Neural progenitor cell (in vitro differentiated cells): ENCODE measurements around the gene NEURL4. TPM values are rescaled to one million over a fixed set of nuclear protein-coding genes. Genes with fewer than 3 reads are reported as not detected.
"Not testable (repeated sequence)": the region's sequence is repeated elsewhere in the genome, so short reads cannot be mapped to it uniquely, and the experiment has no call there.

Experiments
- DNase-seq: peaks from one replicate; pipeline ENCODE4 v3.0.0-alpha.2; 2016; ENCODE audit warnings: low spot score
- H2AFZ ChIP-seq: fragments of 200-600 bp; sonication (generic); replicated peaks from 2 replicates; pipeline ENCODE4 v1.6.1; 2016; ENCODE audit warnings: antibody characterized with exemption
- H3F3A ChIP-seq: fragments of 200-600 bp; sonication (generic); 2 replicates; pipeline ENCODE4 v1.6.1; 2016; ENCODE audit warnings: antibody characterized with exemption, low read depth
- H3K27ac ChIP-seq: fragments of 200-600 bp; sonication (generic); 2 replicates; pipeline ENCODE4 v1.5.1; 2016; ENCODE audit warnings: mild to moderate bottlenecking
- H3K27me3 ChIP-seq: fragments of 200-600 bp; sonication (generic); 2 replicates; pipeline ENCODE4 v1.6.1; 2016; ENCODE audit warnings: mild to moderate bottlenecking, moderate library complexity
- H3K36me3 ChIP-seq: fragments of 200-600 bp; sonication (generic); 2 replicates; pipeline ENCODE4 v1.5.1; 2016
- H3K4me1 ChIP-seq: fragments of 200-600 bp; sonication (generic); 2 replicates; pipeline ENCODE4 v1.6.1; 2016; ENCODE audit warnings: mixed run types
- H3K4me2 ChIP-seq: fragments of 200-600 bp; sonication (generic); 2 replicates; pipeline ENCODE4 v1.6.1; 2016
- H3K4me3 ChIP-seq: fragments of 200-600 bp; sonication (generic); 2 replicates; pipeline ENCODE4 v1.5.1; 2016
- H3K79me2 ChIP-seq: fragments of 200-600 bp; sonication (generic); 2 replicates; pipeline ENCODE4 v1.6.1; 2016; ENCODE audit warnings: low read depth
- H3K9ac ChIP-seq: fragments of 200-600 bp; sonication (generic); 2 replicates; pipeline ENCODE4 v1.6.1; 2016
- H3K9me3 ChIP-seq: fragments of 200-600 bp; sonication (generic); 2 replicates; pipeline ENCODE4 v1.5.1; 2016; ENCODE audit warnings: low read depth
- H4K20me1 ChIP-seq: fragments of 200-600 bp; sonication (generic); 2 replicates; pipeline ENCODE4 v1.6.1; 2016; ENCODE audit warnings: low read depth
- H3K27ac Mint-ChIP-seq: 3 replicates; pipeline ENCODE4 v1.8.0; 2021; ENCODE audit warnings: mixed read lengths
- H3K27me3 Mint-ChIP-seq: 2 replicates; pipeline ENCODE4 v1.8.0; 2022; ENCODE audit warnings: low read depth, mild to moderate bottlenecking, inconsistent platforms, moderate library complexity, mixed read lengths; ENCODE audit not compliant: insufficient read depth
- H3K36me3 Mint-ChIP-seq: 3 replicates; pipeline ENCODE4 v1.8.0; 2021; ENCODE audit warnings: mixed read lengths
- H3K4me1 Mint-ChIP-seq: 3 replicates; pipeline ENCODE4 v1.8.0; 2021; ENCODE audit warnings: mixed read lengths
- H3K4me3 Mint-ChIP-seq: 3 replicates; pipeline ENCODE4 v1.8.0; 2021; ENCODE audit warnings: mild to moderate bottlenecking, moderate library complexity, mixed read lengths
- H3K9me3 Mint-ChIP-seq: 3 replicates; pipeline ENCODE4 v1.8.0; 2020; ENCODE audit warnings: mixed read lengths
- EZH2 ChIP-seq: fragments of 200-600 bp; sonication (generic); IDR thresholded peaks from 2 replicates; pipeline ENCODE4 v1.6.1; 2017; ENCODE audit warnings: antibody characterized with exemption, mild to moderate bottlenecking, moderate library complexity
- EZH2phosphoT487 ChIP-seq: fragments of 200-600 bp; sonication (generic); IDR thresholded peaks from 2 replicates; pipeline ENCODE4 v1.6.1; 2017; ENCODE audit warnings: antibody characterized with exemption
- total RNA-seq: library from RNA; depleted of rRNA; stranded (reverse); fragments of >200 nt; gene quantifications from 2 replicates; pipeline ENCODE4 v1.2.3, GENCODE V29; 2015; ENCODE audit warnings: low replicate concordance
- TF ChIP-seq, protein P1 (sequence below): fragments of 200-600 bp; sonication (generic); IDR thresholded peaks from 2 replicates; pipeline ENCODE4 v1.5.1; 2017; ENCODE audit warnings: antibody characterized with exemption, mild to moderate bottlenecking

Gene NEURL4
- total RNA-seq, 1 donor from 2014 or later: 5.1 TPM

DNA sequence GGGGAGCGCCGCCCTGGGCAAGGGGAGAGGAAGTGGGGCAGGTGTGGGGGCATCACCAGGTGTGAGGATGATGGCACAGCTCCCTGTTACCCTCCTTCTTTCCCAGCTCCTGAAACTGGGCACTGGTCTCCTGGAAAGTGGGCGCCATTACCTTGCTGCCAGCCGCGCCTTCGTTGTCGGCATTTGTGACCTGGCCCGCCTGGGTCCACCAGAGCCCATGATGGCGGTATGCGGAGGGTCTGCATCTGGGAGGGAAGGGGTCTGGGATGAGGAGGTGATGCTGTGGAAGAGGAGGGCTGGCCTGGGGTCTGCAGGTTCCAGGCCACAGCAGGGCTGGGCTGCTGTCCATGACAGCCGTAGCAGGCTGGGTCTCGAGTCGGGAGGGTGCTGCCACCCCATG lies 12.7 kb upstream of the NEURL4 start:
- Histone ChIP-seq H3K9me3 (no peaks in the 10 kb centered on the region), H3K4me3 (no peak overlapping the region), H3F3A (peaks cover 17% of the 10 kb centered on the region), H2AFZ (no peak overlapping the region), H3K9ac (no peak overlapping the region), H3K79me2 (no peaks in the 10 kb centered on the region), H3K27ac (no peak overlapping the region), H3K27me3 (no peaks in the 10 kb centered on the region), H3K36me3 (no peaks in the 10 kb centered on the region), H3K4me1 (peaks cover 2% of the 10 kb centered on the region), H3K4me2 (no peak overlapping the region), H4K20me1 (no peaks in the 10 kb centered on the region)
- TF ChIP-seq EZH2phosphoT487 (no peak), EZH2 (no peak)
- TF ChIP-seq, protein P1, sequence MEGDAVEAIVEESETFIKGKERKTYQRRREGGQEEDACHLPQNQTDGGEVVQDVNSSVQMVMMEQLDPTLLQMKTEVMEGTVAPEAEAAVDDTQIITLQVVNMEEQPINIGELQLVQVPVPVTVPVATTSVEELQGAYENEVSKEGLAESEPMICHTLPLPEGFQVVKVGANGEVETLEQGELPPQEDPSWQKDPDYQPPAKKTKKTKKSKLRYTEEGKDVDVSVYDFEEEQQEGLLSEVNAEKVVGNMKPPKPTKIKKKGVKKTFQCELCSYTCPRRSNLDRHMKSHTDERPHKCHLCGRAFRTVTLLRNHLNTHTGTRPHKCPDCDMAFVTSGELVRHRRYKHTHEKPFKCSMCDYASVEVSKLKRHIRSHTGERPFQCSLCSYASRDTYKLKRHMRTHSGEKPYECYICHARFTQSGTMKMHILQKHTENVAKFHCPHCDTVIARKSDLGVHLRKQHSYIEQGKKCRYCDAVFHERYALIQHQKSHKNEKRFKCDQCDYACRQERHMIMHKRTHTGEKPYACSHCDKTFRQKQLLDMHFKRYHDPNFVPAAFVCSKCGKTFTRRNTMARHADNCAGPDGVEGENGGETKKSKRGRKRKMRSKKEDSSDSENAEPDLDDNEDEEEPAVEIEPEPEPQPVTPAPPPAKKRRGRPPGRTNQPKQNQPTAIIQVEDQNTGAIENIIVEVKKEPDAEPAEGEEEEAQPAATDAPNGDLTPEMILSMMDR: no peak
- no peaks in the 10 kb centered on the region for H3K36me3 Mint-ChIP-seq
- H3K27ac Mint-ChIP-seq: no peak overlapping the region
- peaks cover 8% of the 10 kb centered on the region for H3K4me1 Mint-ChIP-seq
- DNase-seq: no peak
- H3K9me3 Mint-ChIP-seq: no peaks in the 10 kb centered on the region
- peaks cover 7% of the 10 kb centered on the region for H3K27me3 Mint-ChIP-seq
- no peak overlapping the region for H3K4me3 Mint-ChIP-seq

DNA sequence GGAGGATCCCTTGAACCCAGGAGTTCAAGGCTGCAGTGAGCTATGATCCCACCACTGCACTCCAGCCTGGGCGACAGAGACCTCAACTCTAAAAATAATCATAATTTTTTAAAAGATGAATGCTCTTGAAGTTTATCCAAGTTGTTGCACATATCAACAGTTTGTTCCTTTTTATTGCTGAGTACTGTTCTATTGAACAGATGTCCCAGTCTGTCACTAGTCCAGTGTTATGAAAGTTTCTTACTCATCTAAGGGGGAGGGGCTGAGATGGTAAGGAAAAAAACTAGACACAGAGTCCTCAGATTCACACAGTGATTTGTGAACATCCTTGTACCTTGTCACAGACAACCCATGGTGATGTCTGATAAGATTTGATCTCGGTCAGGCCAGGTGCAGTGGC lies 11.0 kb upstream of the NEURL4 start:
- TF ChIP-seq, protein P1: no peak
- TF ChIP-seq EZH2 (no peak), EZH2phosphoT487 (no peak)
- Histone ChIP-seq H3K4me2 (no peak overlapping the region), H3F3A (peaks cover 12% of the 10 kb centered on the region), H3K27ac (no peak overlapping the region), H3K36me3 (no peaks in the 10 kb centered on the region), H4K20me1 (no peaks in the 10 kb centered on the region), H2AFZ (no peak overlapping the region), H3K4me3 (no peak overlapping the region), H3K4me1 (peaks cover 7% of the 10 kb centered on the region), H3K9me3 (no peaks in the 10 kb centered on the region), H3K79me2 (no peaks in the 10 kb centered on the region), H3K9ac (no peak overlapping the region), H3K27me3 (no peaks in the 10 kb centered on the region)
- Mint-ChIP-seq H3K27me3 (peaks cover 9% of the 10 kb centered on the region), H3K4me1 (peaks cover 7% of the 10 kb centered on the region), H3K36me3 (no peaks in the 10 kb centered on the region), H3K27ac (no peak overlapping the region), H3K4me3 (no peak overlapping the region), H3K9me3 (no peaks in the 10 kb centered on the region)
- no peak for DNase-seq

DNA sequence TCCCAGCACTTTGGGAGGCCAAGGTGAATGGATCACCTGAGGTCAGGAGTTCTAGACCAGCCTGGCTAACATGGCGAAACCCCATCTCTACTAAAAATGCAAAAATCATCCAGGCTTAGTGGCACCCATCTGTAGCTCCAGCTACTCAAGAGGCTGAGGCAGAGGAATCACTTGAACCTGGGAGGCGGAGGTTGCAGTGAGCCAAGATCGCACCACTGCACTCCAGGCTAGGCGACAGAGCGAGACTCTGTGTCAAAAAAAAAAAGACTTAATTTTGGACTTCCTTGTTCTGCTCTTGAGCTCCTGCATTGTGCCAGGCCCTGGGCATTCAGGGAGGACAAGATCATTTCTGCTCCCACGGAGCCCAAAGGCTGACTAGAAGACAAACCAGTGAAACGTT lies 8.5 kb upstream of the NEURL4 start:
- H3K4me1 ChIP-seq, H3K9ac ChIP-seq, H3K79me2 ChIP-seq, H3K27me3 Mint-ChIP-seq, H3K4me1 Mint-ChIP-seq, H3K36me3 Mint-ChIP-seq, H2AFZ ChIP-seq, DNase-seq, H4K20me1 ChIP-seq, H3K27ac ChIP-seq, H3K9me3 Mint-ChIP-seq, H3K4me3 ChIP-seq, H3K27me3 ChIP-seq, H3K4me2 ChIP-seq, H3K4me3 Mint-ChIP-seq, H3K9me3 ChIP-seq, H3K36me3 ChIP-seq, H3K27ac Mint-ChIP-seq: not testable (repeated sequence)
- peaks cover 12% of the 10 kb centered on the region for H3F3A ChIP-seq

DNA sequence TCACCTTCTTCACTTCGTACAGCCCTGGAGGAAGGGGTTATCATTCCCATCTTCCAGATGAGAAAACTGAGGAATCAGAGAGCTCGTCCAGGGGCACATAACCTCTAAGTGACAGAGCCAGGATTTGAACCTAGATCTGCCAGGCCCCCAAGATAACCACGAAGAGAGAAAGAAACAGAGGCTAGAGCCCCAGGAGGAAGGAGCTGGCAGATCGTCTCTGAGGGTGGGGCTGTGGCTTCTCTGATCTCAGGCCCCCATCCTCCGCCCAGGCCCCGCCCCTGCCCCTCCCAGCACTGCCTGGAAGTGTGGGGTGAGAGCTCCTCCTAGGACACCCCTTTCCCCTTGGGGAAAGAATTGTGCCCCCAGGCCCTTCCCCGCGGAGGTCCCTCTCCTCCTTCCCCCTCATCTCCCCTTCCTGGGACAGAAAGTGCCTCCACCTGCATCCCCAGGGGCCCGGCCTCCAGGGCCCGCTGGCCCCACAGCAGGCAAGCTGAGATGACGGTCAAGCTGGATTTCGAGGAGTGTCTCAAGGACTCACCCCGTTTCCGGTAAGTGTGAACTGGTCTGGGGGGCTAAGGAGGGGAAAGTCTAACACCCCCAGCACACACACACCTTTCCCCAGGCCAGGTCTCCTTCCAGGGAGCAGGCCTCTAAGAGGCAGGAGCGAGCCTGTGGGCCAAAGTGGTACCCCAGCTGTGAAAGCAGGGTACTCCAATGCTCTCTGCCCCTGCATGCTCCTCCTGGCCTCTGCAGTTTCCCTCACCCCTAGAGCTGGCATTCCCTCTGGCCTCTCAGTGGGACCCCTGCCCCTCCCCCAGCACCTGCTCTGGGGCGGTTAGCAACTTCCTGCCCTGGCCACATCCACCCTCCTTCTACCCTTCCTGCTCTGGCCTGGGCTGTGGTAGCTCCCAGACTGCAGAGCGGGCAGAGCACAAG lies 7.4 kb upstream of the NEURL4 start, which contains the start of gene ACAP1:
ACAP1 (plus strand) TSS at position 290 of the 936 bp plus-strand sequence; CDS start at position 496, 206 bp downstream.
- H3K36me3 ChIP-seq: no peaks in the 10 kb centered on the region
- no peaks in the 10 kb centered on the region for H4K20me1 ChIP-seq
- no peak within 1 kb of the TSS for H3K27ac ChIP-seq
- peak within 1 kb of the TSS; percentile 72 for H3K27ac Mint-ChIP-seq
- no peak within 1 kb of the TSS for H3K9ac ChIP-seq
- H3K4me1 Mint-ChIP-seq: peaks cover 14% of the 10 kb centered on the region
- peak within 1 kb of the TSS; percentile 96 for H2AFZ ChIP-seq
- H3K4me3 Mint-ChIP-seq: peak within 1 kb of the TSS; percentile 58
- no peaks in the 10 kb centered on the region for H3K36me3 Mint-ChIP-seq
- H3K4me2 ChIP-seq: peak within 1 kb of the TSS; percentile 42
- no peak within 1 kb of the TSS for H3K4me3 ChIP-seq
- H3K9me3 Mint-ChIP-seq: no peaks in the 10 kb centered on the region
- H3K27me3 Mint-ChIP-seq: peaks cover 7% of the 10 kb centered on the region
- H3K27me3 ChIP-seq: no peaks in the 10 kb centered on the region
- H3K79me2 ChIP-seq: no peaks in the 10 kb centered on the region
- no peaks in the 10 kb centered on the region for H3K9me3 ChIP-seq
- no peak for DNase-seq
- peaks cover 12% of the 10 kb centered on the region for H3F3A ChIP-seq
- TF ChIP-seq, protein P1: no peak
- TF ChIP-seq EZH2phosphoT487 (no peak), EZH2 (no peak)
- peaks cover 7% of the 10 kb centered on the region for H3K4me1 ChIP-seq

DNA sequence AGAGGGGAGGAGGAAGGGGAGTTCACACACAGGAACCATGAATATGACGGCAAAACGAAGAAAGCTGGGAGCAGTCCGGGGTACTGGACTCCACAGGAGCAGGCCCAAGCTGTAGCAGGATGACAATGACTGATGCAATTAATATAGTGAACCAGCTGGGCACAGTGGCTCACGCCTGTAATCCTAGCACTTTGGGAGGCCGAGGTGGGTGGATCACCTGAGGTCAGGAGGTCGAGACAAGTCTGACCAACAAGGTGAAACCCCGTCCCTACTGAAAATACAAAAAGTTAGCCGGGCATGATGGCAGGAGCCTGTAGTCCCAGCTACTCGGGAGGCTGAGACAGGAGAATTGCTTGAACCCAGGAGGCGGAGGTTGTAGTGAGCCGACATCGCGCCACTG lies 6.6 kb upstream of the NEURL4 start:
- peak overlapping the region; percentile 72 for H3K27ac Mint-ChIP-seq
- not testable (repeated sequence) for H2AFZ ChIP-seq, DNase-seq, H3K36me3 Mint-ChIP-seq, H3K79me2 ChIP-seq, H3K27me3 Mint-ChIP-seq, H3K9me3 Mint-ChIP-seq, H3K9ac ChIP-seq, H3K9me3 ChIP-seq, H3K27ac ChIP-seq, H3K4me2 ChIP-seq, H3K27me3 ChIP-seq, H3K4me3 Mint-ChIP-seq, H3K4me1 ChIP-seq, H4K20me1 ChIP-seq, H3K36me3 ChIP-seq, H3K4me3 ChIP-seq
- H3F3A ChIP-seq: peaks cover 16% of the 10 kb centered on the region
- H3K4me1 Mint-ChIP-seq: peaks cover 16% of the 10 kb centered on the region
